ENCODE measurements around the gene PLAAT1. TPM values are rescaled to one million over a fixed set of nuclear protein-coding genes. Genes with fewer than 3 reads are reported as not detected.
A peak's percentile ranks its signal among the peaks of the same experiment; 100 is the strongest.

The PLAAT1 gene
- total RNA-seq, 6 donors from 2014 or later, result 0.20 to 0.46 (median 0.40) TPM; not detected in 3

DNA sequence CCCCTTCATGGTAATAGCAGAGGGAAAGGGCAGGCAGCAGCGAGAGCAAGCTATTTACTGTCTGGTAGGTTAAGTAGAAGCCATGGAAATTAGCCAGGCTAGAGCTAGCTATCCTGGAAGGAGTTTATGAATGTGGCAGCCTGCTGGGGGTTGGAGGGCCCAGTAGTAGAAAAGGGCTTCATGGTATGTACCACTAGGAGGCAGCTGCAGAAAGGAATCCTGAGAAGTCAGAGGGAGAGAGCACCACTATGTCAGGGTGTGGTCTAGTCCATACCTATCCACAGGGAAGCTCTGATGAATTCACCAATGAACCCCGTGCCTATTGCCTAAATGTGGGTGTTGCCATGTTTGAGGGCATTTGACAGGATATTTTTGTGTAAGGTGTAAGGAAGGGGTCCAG, 55.0 kb downstream of the PLAAT1 start:
- Histone ChIP-seq H3K9me3 (peaks cover 0 to 8% (median 4%) of the 10 kb centered on the region in 4 donors), H3K36me3 (no peaks in the 10 kb centered on the region), H3K4me3 (no peak overlapping the region), H3K27ac (no peak overlapping the region), H3K27me3 (no peaks in the 10 kb centered on the region), H3K4me1 (no peaks in the 10 kb centered on the region)
- no peak for TF ChIP-seq POLR2A (IDR thresholded peaks at IDR 0.05)
- TF ChIP-seq, protein P1, sequence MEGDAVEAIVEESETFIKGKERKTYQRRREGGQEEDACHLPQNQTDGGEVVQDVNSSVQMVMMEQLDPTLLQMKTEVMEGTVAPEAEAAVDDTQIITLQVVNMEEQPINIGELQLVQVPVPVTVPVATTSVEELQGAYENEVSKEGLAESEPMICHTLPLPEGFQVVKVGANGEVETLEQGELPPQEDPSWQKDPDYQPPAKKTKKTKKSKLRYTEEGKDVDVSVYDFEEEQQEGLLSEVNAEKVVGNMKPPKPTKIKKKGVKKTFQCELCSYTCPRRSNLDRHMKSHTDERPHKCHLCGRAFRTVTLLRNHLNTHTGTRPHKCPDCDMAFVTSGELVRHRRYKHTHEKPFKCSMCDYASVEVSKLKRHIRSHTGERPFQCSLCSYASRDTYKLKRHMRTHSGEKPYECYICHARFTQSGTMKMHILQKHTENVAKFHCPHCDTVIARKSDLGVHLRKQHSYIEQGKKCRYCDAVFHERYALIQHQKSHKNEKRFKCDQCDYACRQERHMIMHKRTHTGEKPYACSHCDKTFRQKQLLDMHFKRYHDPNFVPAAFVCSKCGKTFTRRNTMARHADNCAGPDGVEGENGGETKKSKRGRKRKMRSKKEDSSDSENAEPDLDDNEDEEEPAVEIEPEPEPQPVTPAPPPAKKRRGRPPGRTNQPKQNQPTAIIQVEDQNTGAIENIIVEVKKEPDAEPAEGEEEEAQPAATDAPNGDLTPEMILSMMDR (IDR thresholded peaks at IDR 0.05), result no peak
- DNase-seq (no peak), ATAC-seq (ENCODE audit: low FRiP score in 2 of 2) (peak in 1 of 2 donors; percentile 16)
- WGBS, 2 donors, result 70 to 88% methylated on average over 2 of the region's 2 CpGs

GRCh38 chr3:193297421-193297820, 56.4 kb downstream of the PLAAT1 start:
- H3K36me3 ChIP-seq, result no peaks in the 10 kb centered on the region
- no peak for TF ChIP-seq POLR2A (IDR thresholded peaks at IDR 0.05)
- DNase-seq (no peak), ATAC-seq (ENCODE audit: low FRiP score in 2 of 2) (no peak)
- H3K27ac ChIP-seq, result no peak overlapping the region
- H3K27me3 ChIP-seq, result no peaks in the 10 kb centered on the region
- WGBS, 2 donors, result 84 to 88% methylated on average over 5 of the region's 5 CpGs
- no peaks in the 10 kb centered on the region for H3K9me3 ChIP-seq
- no peaks in the 10 kb centered on the region for H3K4me1 ChIP-seq
- no peak overlapping the region for H3K4me3 ChIP-seq

DNA sequence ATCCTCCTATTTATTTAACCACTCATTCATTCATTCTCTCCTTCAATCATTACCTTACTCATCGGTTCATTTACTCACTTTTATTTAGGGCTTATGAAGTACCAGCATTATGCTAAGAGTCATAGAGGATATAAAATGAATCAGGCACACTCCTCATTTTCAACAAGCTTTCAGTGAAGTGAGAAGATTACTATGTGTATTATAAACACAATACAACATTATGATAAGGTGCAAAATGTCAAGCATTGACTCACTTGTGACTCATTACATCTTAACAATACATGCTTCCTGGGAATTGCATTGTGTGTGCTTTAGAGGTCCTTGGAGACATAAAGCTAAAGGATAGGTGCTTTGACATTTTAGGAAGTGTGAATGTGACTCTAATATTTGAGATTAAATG, 60.4 kb downstream of the PLAAT1 start:
- TF ChIP-seq POLR2AphosphoS5 (IDR thresholded peaks at IDR 0.05) (no peak), EP300 (IDR thresholded peaks at IDR 0.05) (no peak), POLR2A (IDR thresholded peaks at IDR 0.05) (no peak)
- TF ChIP-seq, protein P1 (IDR thresholded peaks at IDR 0.05), result no peak
- Histone ChIP-seq H3K4me3 (no peak overlapping the region), H3K27me3 (no peaks in the 10 kb centered on the region), H3K36me3 (no peaks in the 10 kb centered on the region), H3K27ac (no peak overlapping the region), H3K9me3 (no peaks in the 10 kb centered on the region), H3K4me1 (no peaks in the 10 kb centered on the region)
- ATAC-seq (ENCODE audit: low FRiP score in 2 of 2), result no peak
- DNase-seq, result no peak
- 83 to 88% methylated on average over 1 of the region's 1 CpG for WGBS, 2 donors

DNA sequence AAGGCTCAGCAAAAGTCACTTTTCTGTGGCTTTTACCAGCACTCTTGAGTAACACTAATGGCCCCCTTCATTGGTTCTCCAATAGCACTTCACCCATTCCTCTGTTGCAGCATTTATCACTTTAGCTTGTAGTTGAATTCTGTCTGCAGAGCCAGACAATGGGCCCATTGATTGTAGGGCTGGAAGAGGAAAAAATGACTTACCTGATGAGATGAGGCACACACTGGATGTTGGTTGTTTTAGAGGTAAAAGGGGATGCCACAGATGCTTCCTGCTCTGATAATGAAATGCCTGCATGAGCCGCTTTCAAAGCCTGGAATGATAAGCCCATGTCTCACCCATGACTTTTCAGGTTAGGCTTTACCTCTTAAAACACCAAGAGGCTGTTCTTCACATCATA, 64.3 kb downstream of the PLAAT1 start:
- Histone ChIP-seq H3K36me3 (no peaks in the 10 kb centered on the region), H3K4me1 (no peaks in the 10 kb centered on the region), H3K27ac (no peak overlapping the region), H3K4me3 (no peak overlapping the region), H3K27me3 (no peaks in the 10 kb centered on the region), H3K9me3 (no peaks in the 10 kb centered on the region)
- DNase-seq (no peak), ATAC-seq (ENCODE audit: low FRiP score in 2 of 2) (no peak)
- 79 to 94% methylated on average over 1 of the region's 1 CpG for WGBS, 2 donors
- TF ChIP-seq POLR2AphosphoS5 (IDR thresholded peaks at IDR 0.05) (no peak), EP300 (IDR thresholded peaks at IDR 0.05) (no peak), POLR2A (IDR thresholded peaks at IDR 0.05) (no peak)
- TF ChIP-seq, protein P1 (IDR thresholded peaks at IDR 0.05), result no peak

DNA sequence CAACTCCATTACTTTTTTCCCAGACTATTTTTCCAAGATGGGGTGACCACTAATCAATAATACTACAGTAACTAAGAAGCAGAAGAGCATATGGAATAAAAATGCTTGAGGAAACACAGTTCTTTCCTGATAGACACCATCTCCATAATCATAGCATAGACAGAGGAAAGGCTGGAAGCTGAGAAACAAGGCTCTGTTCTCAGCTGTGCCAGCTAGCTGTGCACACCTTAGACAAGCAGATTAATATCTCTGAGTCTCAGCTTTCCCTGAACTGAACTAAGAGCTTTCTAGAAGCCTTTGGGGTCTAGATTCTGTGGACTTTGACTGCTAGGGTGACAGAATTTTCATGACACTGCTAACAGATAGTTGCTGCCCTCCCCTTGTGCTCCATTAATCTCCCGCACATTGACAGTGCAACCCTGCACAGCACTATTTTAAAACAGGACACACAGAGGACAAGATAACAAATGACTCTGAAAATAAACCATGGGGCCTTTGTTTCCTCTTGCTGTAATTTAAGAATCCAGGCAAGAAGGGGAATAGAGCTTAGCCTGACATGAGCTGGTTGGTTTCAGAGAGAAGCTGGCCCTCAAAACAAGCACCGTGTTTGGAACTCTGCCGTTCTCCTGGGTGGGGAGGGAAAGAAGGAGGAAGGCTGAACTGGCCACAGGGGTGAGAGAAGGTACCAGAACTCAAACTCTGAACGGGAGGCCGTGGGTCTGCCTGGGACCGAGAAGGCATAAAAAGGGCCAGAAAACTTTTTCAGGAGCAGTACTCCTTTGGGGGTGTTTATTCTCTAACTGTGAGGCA, 70.1 kb downstream of the PLAAT1 start:
- WGBS, 2 donors, result 40 to 46% methylated on average over 6 of the region's 6 CpGs
- no peaks in the 10 kb centered on the region for H3K9me3 ChIP-seq
- H3K27ac ChIP-seq, result no peak overlapping the region
- ATAC-seq (ENCODE audit: low FRiP score in 2 of 2) (no peak), DNase-seq (no peak)
- H3K4me1 ChIP-seq, result no peaks in the 10 kb centered on the region
- TF ChIP-seq POLR2A (IDR thresholded peaks at IDR 0.05), result no peak
- TF ChIP-seq POLR2AphosphoS5 (IDR thresholded peaks at IDR 0.05), result no peak
- no peak for TF ChIP-seq EP300 (IDR thresholded peaks at IDR 0.05)
- TF ChIP-seq, protein P1 (IDR thresholded peaks at IDR 0.05), result no peak
- no peaks in the 10 kb centered on the region for H3K27me3 ChIP-seq
- H3K4me3 ChIP-seq, result no peak overlapping the region
- no peaks in the 10 kb centered on the region for H3K36me3 ChIP-seq
